H9 (cell line): ENCODE data around the gene LPAR2. TPM values are rescaled to one million over a fixed set of nuclear protein-coding genes. Genes with fewer than 3 reads are reported as not detected.

Experiments used
- DNase-seq: peaks from one replicate; pipeline ENCODE4 v3.0.0-alpha.2; 2017
- H2AFZ ChIP-seq: one replicate; pipeline ENCODE4 v1.6.1; 2013; ENCODE audit warnings: mild to moderate bottlenecking, low read length, control low read depth, moderate library complexity
- H2AK5ac ChIP-seq: 2 replicates; pipeline ENCODE4 v1.6.1; 2013; ENCODE audit warnings: low read length, control low read depth, mixed read lengths; ENCODE audit not compliant: insufficient read length
- H2BK120ac ChIP-seq: one replicate; pipeline ENCODE4 v1.6.1; 2013; ENCODE audit warnings: low read depth, mild to moderate bottlenecking, low read length, control low read depth, inconsistent platforms; ENCODE audit not compliant: poor library complexity, severe bottlenecking
- H2BK12ac ChIP-seq: 2 replicates; pipeline ENCODE4 v1.6.1; 2013; ENCODE audit warnings: low read length, control low read depth, mixed read lengths, low read depth; ENCODE audit not compliant: insufficient read length
- H2BK15ac ChIP-seq: 2 replicates; pipeline ENCODE4 v1.6.1; 2013; ENCODE audit warnings: low read depth, low read length, control low read depth
- H2BK20ac ChIP-seq: one replicate; pipeline ENCODE4 v1.6.1; 2013; ENCODE audit warnings: low read depth, mild to moderate bottlenecking, low read length, control low read depth, inconsistent platforms; ENCODE audit not compliant: poor library complexity, severe bottlenecking
- H2BK5ac ChIP-seq: 2 replicates; pipeline ENCODE4 v1.6.1; 2013; ENCODE audit warnings: low read length, control low read depth, mixed read lengths; ENCODE audit not compliant: insufficient read length
- H3K14ac ChIP-seq: 2 replicates; pipeline ENCODE4 v1.6.1; 2013; ENCODE audit warnings: low read length, control low read depth; ENCODE audit not compliant: insufficient read depth
- H3K18ac ChIP-seq: 2 replicates; pipeline ENCODE4 v1.6.1; 2013; ENCODE audit warnings: low read depth, mild to moderate bottlenecking, mixed read lengths, low read length, control low read depth; ENCODE audit not compliant: insufficient read length
- H3K23ac ChIP-seq: 2 replicates; pipeline ENCODE4 v1.6.1; 2013; ENCODE audit warnings: low read length, control low read depth, mixed read lengths, low read depth; ENCODE audit not compliant: insufficient read length
- H3K23me2 ChIP-seq: 2 replicates; pipeline ENCODE4 v1.6.1; 2013; ENCODE audit warnings: low read depth, mild to moderate bottlenecking, mixed read lengths, low read length, control low read depth; ENCODE audit not compliant: insufficient read length, poor library complexity, severe bottlenecking
- H3K27ac ChIP-seq: 2 replicates; pipeline ENCODE4 v1.5.1; 2013; ENCODE audit warnings: low read length, control low read depth, mixed read lengths, low read depth; ENCODE audit not compliant: insufficient read length
- H3K27me3 ChIP-seq: 2 replicates; pipeline ENCODE4 v1.6.1; 2013; ENCODE audit warnings: low read length, control low read depth, inconsistent platforms; ENCODE audit not compliant: insufficient read depth
- H3K4ac ChIP-seq: 2 replicates; pipeline ENCODE4 v1.6.1; 2013; ENCODE audit warnings: low read depth, mild to moderate bottlenecking, control low read depth, inconsistent platforms, low read length, moderate library complexity
- H3K4me1 ChIP-seq: 2 replicates; pipeline ENCODE4 v1.6.1; 2013; ENCODE audit warnings: low read length, control low read depth, inconsistent platforms; ENCODE audit not compliant: insufficient read depth
- H3K4me2 ChIP-seq: 2 replicates; pipeline ENCODE4 v1.6.1; 2013; ENCODE audit warnings: low read length, control low read depth, mixed read lengths; ENCODE audit not compliant: insufficient read length, insufficient read depth
- H3K56ac ChIP-seq: 2 replicates; pipeline ENCODE4 v1.6.1; 2013; ENCODE audit warnings: low read depth, mild to moderate bottlenecking, mixed read lengths, low read length, control low read depth; ENCODE audit not compliant: insufficient read length
- H3K79me1 ChIP-seq: 2 replicates; pipeline ENCODE4 v1.6.1; 2013; ENCODE audit warnings: low read depth, mild to moderate bottlenecking, moderate library complexity, low read length, control low read depth, inconsistent platforms; ENCODE audit not compliant: insufficient read depth, poor library complexity, severe bottlenecking
- H3K79me2 ChIP-seq: 2 replicates; pipeline ENCODE4 v1.6.1; 2013; ENCODE audit warnings: low read length, control low read depth, inconsistent platforms; ENCODE audit not compliant: insufficient read depth
- H3K9ac ChIP-seq: 2 replicates; pipeline ENCODE4 v1.6.1; 2013; ENCODE audit warnings: low read length, control low read depth, mixed read lengths; ENCODE audit not compliant: insufficient read length; ENCODE audit errors: extremely low read depth
- H3K9me3 ChIP-seq: one replicate; pipeline ENCODE4 v1.6.1; 2013; ENCODE audit warnings: low read depth, low read length, inconsistent platforms; ENCODE audit not compliant: control insufficient read depth
- H3T11ph ChIP-seq: one replicate; pipeline ENCODE4 v1.6.1; 2013; ENCODE audit warnings: mild to moderate bottlenecking, low read length, control low read depth, inconsistent platforms
- H4K20me1 ChIP-seq: one replicate; pipeline ENCODE4 v1.6.1; 2013; ENCODE audit not compliant: control insufficient read depth, insufficient read length, insufficient read depth
- H4K5ac ChIP-seq: 2 replicates; pipeline ENCODE4 v1.6.1; 2013; ENCODE audit warnings: low read depth, mild to moderate bottlenecking, mixed read lengths, low read length, control low read depth; ENCODE audit not compliant: insufficient read length
- H4K8ac ChIP-seq: replicated peaks from 2 replicates; pipeline ENCODE4 v1.6.1; 2013; ENCODE audit warnings: low read length, control low read depth, mixed read lengths, low read depth; ENCODE audit not compliant: insufficient read length
- H4K91ac ChIP-seq: 2 replicates; pipeline ENCODE4 v1.6.1; 2013; ENCODE audit warnings: low read depth, mild to moderate bottlenecking, moderate library complexity, mixed read lengths, low read length, control low read depth; ENCODE audit not compliant: insufficient read length
- H3K27ac Mint-ChIP-seq, 3 experiments: 2 replicates in 2 of 3; 3 replicates in 1 of 3; pipeline ENCODE4 v1.8.0; 2020 to 2021; ENCODE audit warnings: mixed read lengths in 3 of 3, mild to moderate bottlenecking in 1 of 3, moderate library complexity in 1 of 3
- H3K27me3 Mint-ChIP-seq: 2 replicates; pipeline ENCODE4 v1.8.0; 2021; ENCODE audit warnings: low read depth, mild to moderate bottlenecking, moderate library complexity, mixed read lengths
- H3K36me3 Mint-ChIP-seq, 3 experiments: 2 replicates in 2 of 3; 3 replicates in 1 of 3; pipeline ENCODE4 v1.8.0; 2020 to 2021; ENCODE audit warnings: low read depth in 3 of 3, mixed read lengths in 3 of 3; ENCODE audit not compliant: insufficient read depth in 1 of 3
- H3K4me1 Mint-ChIP-seq, 2 experiments: 2 replicates each; pipeline ENCODE4 v1.8.0; 2020; ENCODE audit warnings: mixed read lengths in 2 of 2
- H3K4me3 Mint-ChIP-seq, 2 experiments: 2 replicates in 1 of 2; 3 replicates in 1 of 2; pipeline ENCODE4 v1.8.0; 2020 to 2021; ENCODE audit warnings: mild to moderate bottlenecking in 2 of 2, mixed read lengths in 2 of 2, moderate library complexity in 1 of 2
- H3K9me3 Mint-ChIP-seq, 2 experiments: 2 replicates in 1 of 2; 3 replicates in 1 of 2; pipeline ENCODE4 v1.8.0; 2020; ENCODE audit warnings: mild to moderate bottlenecking in 2 of 2, mixed read lengths in 2 of 2, moderate library complexity in 1 of 2
- WGBS: extraction: QIAGEN DNeasy Blood & Tissue Kit; methylation state at CpG from one replicate; pipeline ENCODE4 v1.1.7; 2013; ENCODE audit warnings: missing lambda C conversion rate, low lambda C conversion rate, mixed read lengths; ENCODE audit not compliant: insufficient read length; ENCODE audit errors: extremely low coverage; 5-methylcytosine and 5-hydroxymethylcytosine counted together
- total RNA-seq: library from RNA; stranded (reverse); gene quantifications from 2 replicates; pipeline ENCODE4 v1.2.1, GENCODE V29; 2021
- TF ChIP-seq, protein P1 (sequence below): fragments of 200-600 bp; sonication (generic); conservative IDR thresholded peaks from 3 replicates; pipeline ENCODE4 v1.8.0; 2021; ENCODE audit warnings: antibody characterized with exemption, mild to moderate bottlenecking

LPAR2 gene
- total RNA-seq, 1 experiment from 2014 or later = 51.8 TPM

DNA sequence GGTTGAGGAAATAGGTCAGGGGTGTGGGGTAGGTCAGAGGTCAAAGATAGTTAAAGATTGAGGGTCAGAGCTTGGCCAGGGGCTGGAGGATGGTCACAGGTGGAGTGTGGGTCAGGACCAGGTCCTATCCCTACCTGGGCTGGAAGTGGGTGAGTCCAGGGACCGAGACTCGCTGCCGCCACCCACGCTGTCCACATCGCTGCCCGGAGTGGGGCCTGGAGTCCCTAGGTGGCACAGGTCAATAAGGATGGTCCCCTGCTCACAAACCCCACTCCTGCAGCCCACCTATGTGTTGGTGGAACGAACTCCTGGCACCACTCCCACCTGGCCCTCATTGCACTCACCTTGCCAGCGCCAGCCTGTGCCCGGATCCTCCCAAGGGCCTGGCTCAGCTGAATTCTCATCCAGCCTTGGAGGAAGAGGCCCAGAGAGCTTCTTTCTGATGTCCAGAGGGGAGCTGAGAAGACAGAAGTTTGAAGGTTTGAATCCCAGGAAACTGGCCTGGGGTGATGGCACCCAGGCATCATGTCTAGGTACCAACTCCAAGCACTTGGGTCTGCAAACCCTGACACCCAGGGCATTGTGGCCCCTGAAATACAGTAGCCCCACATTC is 8.7 kb upstream of the LPAR2 start:
- H3K56ac ChIP-seq = no peak overlapping the region
- H2BK15ac ChIP-seq = no peak overlapping the region
- H3K9me3 ChIP-seq = no peaks in the 10 kb centered on the region
- H3K9me3 Mint-ChIP-seq = no peaks in the 10 kb centered on the region; a peak in 1 of 5 replicates
- H2AFZ ChIP-seq = no peak overlapping the region
- peaks cover 9 to 36% (median 32%) of the 10 kb centered on the region in 3 experiments; a peak in 6 of 7 replicates for H3K36me3 Mint-ChIP-seq
- no peak overlapping the region for H2BK5ac ChIP-seq
- WGBS = no CpG with 5 or more reads among the region's 9 CpGs
- no peak overlapping the region for H3K9ac ChIP-seq
- H3K79me2 ChIP-seq = no peaks in the 10 kb centered on the region
- H4K20me1 ChIP-seq = no peaks in the 10 kb centered on the region
- no peak overlapping the region for H4K5ac ChIP-seq
- no peak overlapping the region for H3K27ac ChIP-seq
- no peak overlapping the region for H3K14ac ChIP-seq
- H3K27me3 ChIP-seq = no peaks in the 10 kb centered on the region
- no peak overlapping the region for H3K4ac ChIP-seq
- TF ChIP-seq, protein P1, sequence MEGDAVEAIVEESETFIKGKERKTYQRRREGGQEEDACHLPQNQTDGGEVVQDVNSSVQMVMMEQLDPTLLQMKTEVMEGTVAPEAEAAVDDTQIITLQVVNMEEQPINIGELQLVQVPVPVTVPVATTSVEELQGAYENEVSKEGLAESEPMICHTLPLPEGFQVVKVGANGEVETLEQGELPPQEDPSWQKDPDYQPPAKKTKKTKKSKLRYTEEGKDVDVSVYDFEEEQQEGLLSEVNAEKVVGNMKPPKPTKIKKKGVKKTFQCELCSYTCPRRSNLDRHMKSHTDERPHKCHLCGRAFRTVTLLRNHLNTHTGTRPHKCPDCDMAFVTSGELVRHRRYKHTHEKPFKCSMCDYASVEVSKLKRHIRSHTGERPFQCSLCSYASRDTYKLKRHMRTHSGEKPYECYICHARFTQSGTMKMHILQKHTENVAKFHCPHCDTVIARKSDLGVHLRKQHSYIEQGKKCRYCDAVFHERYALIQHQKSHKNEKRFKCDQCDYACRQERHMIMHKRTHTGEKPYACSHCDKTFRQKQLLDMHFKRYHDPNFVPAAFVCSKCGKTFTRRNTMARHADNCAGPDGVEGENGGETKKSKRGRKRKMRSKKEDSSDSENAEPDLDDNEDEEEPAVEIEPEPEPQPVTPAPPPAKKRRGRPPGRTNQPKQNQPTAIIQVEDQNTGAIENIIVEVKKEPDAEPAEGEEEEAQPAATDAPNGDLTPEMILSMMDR = no peak
- H3T11ph ChIP-seq = no peak overlapping the region
- H3K4me3 Mint-ChIP-seq = no peak overlapping the region
- no peak overlapping the region for H4K91ac ChIP-seq
- H3K27ac Mint-ChIP-seq = no peak overlapping the region
- no peaks in the 10 kb centered on the region for H3K27me3 Mint-ChIP-seq
- no peak overlapping the region for H3K4me2 ChIP-seq
- no peak for DNase-seq
- H2BK12ac ChIP-seq = no peak overlapping the region
- H3K18ac ChIP-seq = no peak overlapping the region
- no peak overlapping the region for H2BK120ac ChIP-seq
- no peak overlapping the region for H2BK20ac ChIP-seq
- H3K4me1 Mint-ChIP-seq = peaks cover 0 to 4% of the 10 kb centered on the region in 2 experiments; a peak in 1 of 4 replicates
- no peaks in the 10 kb centered on the region for H3K23me2 ChIP-seq
- no peak overlapping the region for H4K8ac ChIP-seq
- H3K4me1 ChIP-seq = no peaks in the 10 kb centered on the region
- H3K23ac ChIP-seq = no peak overlapping the region
- H3K79me1 ChIP-seq = no peaks in the 10 kb centered on the region
- H2AK5ac ChIP-seq = no peak overlapping the region
